HepG2 (cell line): ENCODE results near the gene LANCL2. TPM values are rescaled to one million over a fixed set of nuclear protein-coding genes. Genes with fewer than 3 reads are reported as not detected.

Experiments used
- ATAC-seq: fragments of 200-7000 bp; cut with Tn5 transposase; 3 replicates; pipeline ENCODE4 v1.9.1; 2020; ENCODE audit warnings: mild to moderate bottlenecking, moderate library complexity
- BruUV-seq: library from RNA; stranded (reverse); fragments of 400-500 nt; replicated peaks from 2 replicates; lab custom pipeline; 2021; lab: Mats Ljungman, UMichigan
- CTCF ChIA-PET: fragments of 300-600 bp; formaldehyde crosslinking; extraction: SDS; loops from one replicate; lab custom pipeline; 2021; ENCODE audit warnings: low total read pairs, inconsistent platforms, low intra/inter-chr PET ratio; lab: Yijun Ruan, JAX
- POLR2A ChIA-PET: fragments of 350-600 bp; sonication (Branson Sonifier 250); formaldehyde crosslinking; loops from one replicate; lab custom pipeline; 2020; ENCODE audit warnings: antibody characterized with exemption, inconsistent platforms; lab: Yijun Ruan, JAX
- DNase-seq: peaks from one replicate; pipeline ENCODE4 v3.0.0-alpha.2; 2015; ENCODE audit warnings: low spot score
- FAIRE-seq: peaks from 3 replicates; lab custom pipeline; 2011; peaks lifted over from hg19 to GRCh38; lab: Jason Lieb, UNC
- H2AFZ ChIP-seq: one replicate; pipeline ENCODE4 v1.6.1; 2011; ENCODE audit warnings: low read length, inconsistent platforms
- H3K27ac ChIP-seq: fragments of 300-600 bp; 3 replicates; pipeline ENCODE4 v1.8.0; 2011; ENCODE audit warnings: mixed run types, mild to moderate bottlenecking, mixed read lengths, low read length, inconsistent platforms; ENCODE audit not compliant: insufficient read depth; ENCODE audit errors: extremely low read length
- H3K27me3 ChIP-seq, 2 experiments: fragments of 200-600 bp in 1 of 2; 2 replicates in 1 of 2; 3 replicates in 1 of 2; pipeline versions ENCODE4 v1.6.0 to v1.8.0; 2011; ENCODE audit warnings: low read length in 2 of 2, mild to moderate bottlenecking in 2 of 2, moderate library complexity in 2 of 2, inconsistent platforms in 1 of 2; ENCODE audit not compliant: insufficient read depth in 2 of 2, control insufficient read depth in 1 of 2
- H3K36me3 ChIP-seq, 2 experiments: fragments of 200-600 bp in 1 of 2; replicated peaks in 1 of 2; 2 replicates in 1 of 2; 3 replicates in 1 of 2; pipeline versions ENCODE4 v1.5.1 to v1.8.0; 2011; ENCODE audit warnings: low read length in 2 of 2, inconsistent platforms in 1 of 2; ENCODE audit not compliant: insufficient read depth in 2 of 2, control insufficient read depth in 1 of 2
- H3K4me1 ChIP-seq: 2 replicates; pipeline ENCODE4 v1.5.1; 2012; ENCODE audit warnings: low read length, inconsistent platforms; ENCODE audit not compliant: insufficient read depth
- H3K4me2 ChIP-seq: 2 replicates; pipeline ENCODE4 v1.6.0; 2011; ENCODE audit warnings: low read depth, low read length, inconsistent platforms
- H3K4me3 ChIP-seq, 3 experiments: fragments of 200-600 bp in 1 of 3; sonication (generic), shearing (Covaris generic) in 1 of 3; replicated peaks in 1 of 3; 2 replicates each; pipeline ENCODE4 v1.5.1; 2011 to 2016; ENCODE audit warnings: low read length in 3 of 3, inconsistent platforms in 2 of 3, low read depth in 2 of 3, mild to moderate bottlenecking in 2 of 3, control low read depth in 1 of 3, mixed read lengths in 1 of 3; ENCODE audit not compliant: insufficient read depth in 1 of 3
- H3K79me2 ChIP-seq: one replicate; pipeline ENCODE4 v1.6.1; 2011; ENCODE audit warnings: low read length, inconsistent platforms; ENCODE audit not compliant: insufficient read depth
- H3K9ac ChIP-seq: 2 replicates; pipeline ENCODE4 v1.6.0; 2011; ENCODE audit warnings: mild to moderate bottlenecking, low read depth, low read length, inconsistent platforms; ENCODE audit not compliant: insufficient read depth
- H3K9me3 ChIP-seq: 2 replicates; pipeline ENCODE4 v1.5.1; 2012; ENCODE audit warnings: mild to moderate bottlenecking, low read length
- H4K20me1 ChIP-seq: 2 replicates; pipeline ENCODE4 v1.6.0; 2011; ENCODE audit warnings: inconsistent platforms, mild to moderate bottlenecking, low read length, moderate library complexity; ENCODE audit not compliant: insufficient read depth
- HIC2 ChIP-seq: sonication (generic); formaldehyde crosslinking; IDR thresholded peaks from 2 replicates; pipeline ENCODE4 v1.9.0; 2022; ENCODE audit warnings: low read depth, missing genetic modification reagents
- SNAI1 ChIP-seq: sonication (generic); formaldehyde crosslinking; IDR thresholded peaks from 2 replicates; pipeline ENCODE4 v1.5.0; 2020; ENCODE audit warnings: mild to moderate bottlenecking, missing genetic modification reagents, borderline replicate concordance
- SUZ12 ChIP-seq: fragments of 150-350 bp; IDR thresholded peaks from 2 replicates; pipeline ENCODE4 v1.6.1; 2014; ENCODE audit warnings: low read depth, low read length
- TFE3 ChIP-seq: IDR thresholded peaks from 2 replicates; pipeline ENCODE4 v1.6.1; 2016
- ZNF557 ChIP-seq: sonication (generic); formaldehyde crosslinking; IDR thresholded peaks from 2 replicates; pipeline ENCODE4 v1.4.0; 2020; ENCODE audit warnings: missing genetic modification reagents
- WGBS: methylation state at CpG from one replicate; pipeline ENCODE4 v1.1.6; 2017; ENCODE audit warnings: low lambda C conversion rate; 5-methylcytosine and 5-hydroxymethylcytosine counted together
- in situ Hi-C: cut with HindIII; loops from 2 replicates; pipeline ENCODE4 v1.10.0; 2017; ENCODE audit warnings: low pct_unique_long_range_greater_than_20kb; ENCODE audit not compliant: extremely low pct_ligation_motif_present
- intact Hi-C: fragments of 100-400 bp; cut with micrococcal nuclease; formaldehyde crosslinking; loops from one replicate; pipeline ENCODE4 v1.10.0; 2022; ENCODE audit not compliant: unreplicated experiment
- polyA plus RNA-seq, 8 experiments: library from polyadenylated mRNA; depleted of rRNA in 3 of 8; stranded (reverse) in 7 of 8; unstranded in 1 of 8; fragments of >200 nt; fragmentation: Illumina TruSeq in 4 of 8; extraction: Trizol in 4 of 8; gene quantifications; 2 replicates each; pipeline versions ENCODE4 v1.2.1 to v1.2.3, GENCODE V29; 2011 to 2016; ENCODE audit warnings: low read depth in 4 of 8, missing spikeins in 1 of 8, mixed read lengths in 1 of 8; ENCODE audit not compliant: insufficient read depth in 1 of 8
- total RNA-seq, 5 experiments: library from RNA; depleted of rRNA; stranded (reverse); fragments of >200 nt; fragmentation: Illumina TruSeq; extraction: Trizol; gene quantifications; 2 replicates each; pipeline ENCODE4 v1.2.3, GENCODE V29; 2016; ENCODE audit warnings: low read depth in 1 of 5

LANCL2 gene
- total and polyA plus RNA-seq, 2 of the 13 experiments (the other 11 are each of a cell fraction or from before 2014, with no cell fraction given) = 10.0 to 13.8 TPM

GRCh38 chr7:55369427-55370400 lies 4.6 kb downstream of the LANCL2 start:
- POLR2A ChIA-PET = no interaction called here
- Histone ChIP-seq H3K4me2 (no peak overlapping the region), H3K27ac (no peak overlapping the region), H3K27me3 (no peaks in the 10 kb centered on the region; a peak in 1 of 5 replicates), H2AFZ (no peak overlapping the region), H3K4me1 (peaks cover 21% of the 10 kb centered on the region), H3K9me3 (no peaks in the 10 kb centered on the region), H4K20me1 (no peaks in the 10 kb centered on the region), H3K4me3 (no peak overlapping the region), H3K36me3 (peaks cover 0 to 2% of the 10 kb centered on the region in 2 experiments; a peak in 2 of 5 replicates), H3K79me2 (peaks cover 24% of the 10 kb centered on the region), H3K9ac (no peak overlapping the region)
- DNase-seq (no peak), ATAC-seq (no peak), FAIRE-seq (no peak)
- intact Hi-C loops (no loop called here), in situ Hi-C loops (no loop called here)
- CTCF ChIA-PET = no interaction called here
- TF ChIP-seq SNAI1 (CRISPR knock-in tag) (no peak), TFE3 (no peak), HIC2 (no peak), SUZ12 (no peak), ZNF557 (CRISPR knock-in tag) (no peak)
- no TSS peak for BruUV-seq
- 94% methylated on average over 8 of the region's 8 CpGs for WGBS
